B cell (primary cell): ENCODE results near the gene GMFB. TPM values are rescaled to one million over a fixed set of nuclear protein-coding genes. Genes with fewer than 3 reads are reported as not detected.

Source experiments
- ATAC-seq: fragments of 200-7000 bp; cut with Tn5 transposase; one replicate; pipeline ENCODE4 v1.10.0; 2021; ENCODE audit warnings: low read depth, mild to moderate bottlenecking, moderate number of reproducible peaks, moderate library complexity
- CTCF ChIA-PET: fragments of 350-600 bp; sonication (Branson Sonifier 250); formaldehyde crosslinking; loops from one replicate; lab custom pipeline; 2021; ENCODE audit warnings: antibody characterized with exemption, inconsistent platforms; lab: Charles Lee
- POLR2A ChIA-PET: fragments of 350-600 bp; sonication (Branson Sonifier 250); formaldehyde crosslinking; loops from one replicate; lab custom pipeline; 2021; ENCODE audit warnings: antibody characterized with exemption; lab: Charles Lee
- DNase-seq: peaks from one replicate; pipeline ENCODE4 v3.0.0; 2013
- H2AFZ ChIP-seq: 2 replicates; pipeline ENCODE4 v1.6.1; 2012; ENCODE audit warnings: mild to moderate bottlenecking, low read depth, low read length; ENCODE audit not compliant: insufficient read depth, poor library complexity, severe bottlenecking
- H3K27ac ChIP-seq, 2 donors: 1 replicate in 1 of 2; 2 replicates in 1 of 2; pipeline ENCODE4 v1.5.1; 2012 to 2013; ENCODE audit warnings: low read length in 2 of 2, mild to moderate bottlenecking in 2 of 2, moderate library complexity in 1 of 2
- H3K27me3 ChIP-seq, 4 experiments: fragments of 200-600 bp in 1 of 4; sonication (generic) in 1 of 4; replicated peaks in 1 of 4; 1 replicate in 2 of 4; 2 replicates in 2 of 4; pipeline versions ENCODE4 v1.6.1 to v1.7.0; 2013 to 2016; ENCODE audit warnings: low read length in 3 of 4, mild to moderate bottlenecking in 2 of 4, mixed read lengths in 1 of 4, moderate library complexity in 1 of 4; ENCODE audit not compliant: insufficient read depth in 4 of 4, control insufficient read depth in 3 of 4; ENCODE audit errors: control extremely low read depth in 1 of 4
- H3K36me3 ChIP-seq, 2 experiments: replicated peaks in 1 of 2; 1 replicate in 1 of 2; 2 replicates in 1 of 2; pipeline versions ENCODE4 v1.6.1 to v1.7.1; 2013; ENCODE audit warnings: low read length in 1 of 2; ENCODE audit not compliant: insufficient read depth in 2 of 2, control insufficient read depth in 1 of 2; ENCODE audit errors: control extremely low read depth in 1 of 2, extremely low read depth in 1 of 2
- H3K4me1 ChIP-seq, 2 donors: fragments of 200-600 bp in 1 of 2; sonication (generic) in 1 of 2; 1 replicate in 1 of 2; 2 replicates in 1 of 2; pipeline versions ENCODE4 v1.5.1 to v1.6.1; 2013 to 2017; ENCODE audit warnings: low read length in 2 of 2; ENCODE audit not compliant: control insufficient read depth in 2 of 2, insufficient read depth in 2 of 2
- H3K4me2 ChIP-seq: replicated peaks from 2 replicates; pipeline ENCODE3; 2012; ENCODE audit warnings: mild to moderate bottlenecking, low read depth, low read length; ENCODE audit not compliant: poor library complexity, severe bottlenecking
- H3K4me3 ChIP-seq, 5 experiments: fragments of 200-600 bp in 1 of 5; sonication (generic) in 1 of 5; 1 replicate in 3 of 5; 2 replicates in 2 of 5; pipeline versions ENCODE4 v1.5.1 to v1.7.0; 2011 to 2016; ENCODE audit warnings: low read length in 4 of 5, mild to moderate bottlenecking in 4 of 5, low read depth in 2 of 5, control low read depth in 1 of 5, moderate library complexity in 1 of 5; ENCODE audit not compliant: insufficient read depth in 1 of 5; ENCODE audit errors: control extremely low read depth in 1 of 5, extremely low read depth in 1 of 5
- H3K79me2 ChIP-seq: fragments of 200-600 bp; sonication (generic); one replicate; pipeline ENCODE4 v1.6.0; 2016; ENCODE audit warnings: low read length; ENCODE audit not compliant: control insufficient read depth, insufficient read depth
- H3K9ac ChIP-seq: fragments of 200-600 bp; sonication (generic); 2 replicates; pipeline ENCODE4 v1.6.1; 2017; ENCODE audit warnings: mild to moderate bottlenecking, low read length, moderate library complexity
- H3K9me3 ChIP-seq, 3 donors: one replicate each; pipeline versions ENCODE4 v1.6.1 to v1.7.1; 2013; ENCODE audit warnings: low read length in 2 of 3; ENCODE audit not compliant: control insufficient read depth in 2 of 3, insufficient read depth in 1 of 3; ENCODE audit errors: control extremely low read depth in 1 of 3
- H4K20me1 ChIP-seq: 2 replicates; pipeline ENCODE4 v1.6.0; 2012; ENCODE audit warnings: mild to moderate bottlenecking, low read length; ENCODE audit not compliant: insufficient read depth, control insufficient read depth, poor library complexity, severe bottlenecking
- H3K27ac Mint-ChIP-seq: one replicate; pipeline ENCODE4 v1.8.0; 2021; ENCODE audit warnings: mixed read lengths
- H3K27me3 Mint-ChIP-seq: one replicate; pipeline ENCODE4 v1.8.0; 2021; ENCODE audit warnings: mixed read lengths
- H3K4me1 Mint-ChIP-seq: one replicate; pipeline ENCODE4 v1.8.0; 2021; ENCODE audit warnings: mixed read lengths
- H3K4me3 Mint-ChIP-seq: one replicate; pipeline ENCODE4 v1.8.0; 2021; ENCODE audit warnings: mixed read lengths
- H3K9me3 Mint-ChIP-seq: one replicate; pipeline ENCODE4 v1.8.0; 2022; ENCODE audit warnings: mixed read lengths; ENCODE audit not compliant: insufficient read depth
- CTCF ChIP-seq: fragments of 200-600 bp; IDR thresholded peaks from one replicate; pipeline ENCODE4 v1.8.0; 2022; ENCODE audit warnings: antibody characterized with exemption, mild to moderate bottlenecking
- EZH2 ChIP-seq: IDR thresholded peaks from 2 replicates; pipeline ENCODE4 v1.6.1; 2012; ENCODE audit warnings: borderline replicate concordance, low read depth, mild to moderate bottlenecking, moderate library complexity, low read length; ENCODE audit not compliant: insufficient read depth, poor library complexity, severe bottlenecking
- WGBS: methylation state at CpG from one replicate; pipeline ENCODE4 v1.1.5; 2013; ENCODE audit warnings: missing lambda C conversion rate; ENCODE audit not compliant: insufficient coverage; 5-methylcytosine and 5-hydroxymethylcytosine counted together
- intact Hi-C: fragments of 100-400 bp; cut with micrococcal nuclease; formaldehyde crosslinking; loops from one replicate; pipeline ENCODE4 v1.10.0; 2022
- polyA plus RNA-seq: library from polyadenylated mRNA; depleted of rRNA; stranded (reverse); fragments of >200 nt; gene quantifications from 2 replicates; pipeline ENCODE4 v1.2.3, GENCODE V29; 2012
- total RNA-seq, 2 donors: library from RNA; stranded (reverse); fragments of 120-200 nt in 1 of 2; gene quantifications; 1 replicate in 1 of 2; 2 replicates in 1 of 2; pipeline versions ENCODE4 v1.2.3 to v1.2.4, GENCODE V29; 2013 to 2022

Gene GMFB
- total and polyA plus RNA-seq, 2 donors (not counting 1 experiment from before 2014, with no cell fraction given): 13.6 to 49.8 TPM

- Histone ChIP-seq H3K27ac (no peak overlapping the region), H3K36me3 (peaks cover 5 to 10% of the 10 kb centered on the region in 2 experiments), H4K20me1 (no peaks in the 10 kb centered on the region), H3K9me3 (no peaks in the 10 kb centered on the region), H3K9ac (no peak overlapping the region), H3K79me2 (no peaks in the 10 kb centered on the region), H3K4me1 (peaks cover 0 to 5% of the 10 kb centered on the region in 2 donors), H3K4me2 (no peak overlapping the region), H2AFZ (no peak overlapping the region), H3K4me3 (no peak overlapping the region), H3K27me3 (no peaks in the 10 kb centered on the region)
- no peak for ATAC-seq
- no CpG with 5 or more reads among the region's 1 CpG for WGBS
- Mint-ChIP-seq H3K9me3 (no peaks in the 10 kb centered on the region), H3K4me3 (no peak overlapping the region), H3K27ac (no peak overlapping the region), H3K4me1 (peaks cover 10% of the 10 kb centered on the region), H3K27me3 (no peaks in the 10 kb centered on the region)
- no peak for DNase-seq
- POLR2A ChIA-PET: no interaction called here
- intact Hi-C loops: no loop called here
- CTCF ChIA-PET: interaction anchor here (0.5 kb wide), 1 partner anchor 122 kb away, joined by 3 read pairs; no protein-coding TSS in a partner anchor
- TF ChIP-seq CTCF: no peak
- TF ChIP-seq EZH2: no peak
Measured at GRCh38 chr14:54529811-54530210, 41.0 kb upstream of the GMFB start.

- H3K27ac ChIP-seq: no peak overlapping the region
- H3K9ac ChIP-seq: no peak overlapping the region
- H3K4me2 ChIP-seq: no peak overlapping the region
- H4K20me1 ChIP-seq: no peaks in the 10 kb centered on the region
- H3K79me2 ChIP-seq: peaks cover 1% of the 10 kb centered on the region
- no peaks in the 10 kb centered on the region for H3K9me3 Mint-ChIP-seq
- TF ChIP-seq CTCF: no peak
- TF ChIP-seq EZH2: no peak
- intact Hi-C loops: no loop called here
- no peak for DNase-seq
- ATAC-seq: no peak
- no peak overlapping the region for H3K27ac Mint-ChIP-seq
- H3K4me3 Mint-ChIP-seq: no peak overlapping the region
- ChIA-PET CTCF (interaction anchor here (0.8 kb wide), 1 partner anchor 245 kb away, joined by 4 read pairs; no protein-coding TSS in a partner anchor), POLR2A (no interaction called here)
- H3K4me3 ChIP-seq: no peak overlapping the region
- no peaks in the 10 kb centered on the region for H3K27me3 Mint-ChIP-seq
- H2AFZ ChIP-seq: no peak overlapping the region
- H3K36me3 ChIP-seq: peaks cover 5 to 18% of the 10 kb centered on the region in 2 experiments
- H3K9me3 ChIP-seq: no peaks in the 10 kb centered on the region
- H3K4me1 Mint-ChIP-seq: peaks cover 10% of the 10 kb centered on the region
- H3K27me3 ChIP-seq: no peaks in the 10 kb centered on the region
- WGBS: no CpG with 5 or more reads among the region's 2 CpGs
- peaks cover 0 to 5% of the 10 kb centered on the region in 2 donors for H3K4me1 ChIP-seq
Measured at GRCh38 chr14:54528973-54529372, 40.2 kb upstream of the GMFB start.
